ENCODE measurements around the gene GREM1.

The GREM1 gene

DNA sequence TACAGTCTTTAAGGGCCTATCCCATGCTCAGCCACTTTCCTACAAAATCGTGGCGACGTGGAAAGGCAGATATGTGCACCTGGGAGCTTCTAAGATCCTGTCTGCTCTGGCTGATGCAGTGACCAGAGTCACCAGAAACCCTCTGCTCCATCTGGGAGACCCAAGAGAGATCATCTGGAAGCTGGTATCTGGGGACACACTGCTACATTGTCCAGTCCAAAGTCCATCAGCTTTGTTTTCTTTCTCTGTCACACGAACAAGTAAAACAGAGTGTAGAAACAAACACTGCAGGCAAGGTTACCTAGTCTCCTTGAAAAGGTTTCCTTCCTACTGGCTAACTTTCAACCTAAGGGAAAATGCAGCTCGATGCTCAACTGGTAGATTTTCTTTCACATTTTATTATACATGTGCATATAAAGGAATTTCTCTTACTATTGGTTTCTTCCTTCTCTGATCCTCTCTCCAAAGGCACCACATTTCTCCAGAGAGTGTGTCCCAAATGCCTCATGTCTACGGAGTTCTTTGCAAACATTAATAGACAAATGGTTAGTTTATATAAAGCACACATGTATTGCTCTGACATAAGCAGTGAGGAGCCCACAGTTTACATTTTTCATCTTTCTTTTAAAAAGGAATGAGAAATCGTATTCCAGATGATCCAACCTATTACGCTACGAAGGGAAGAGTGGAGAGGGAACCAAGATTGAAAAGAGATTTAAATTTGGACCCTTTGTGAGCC is 8.3 kb upstream of the GREM1 start:
- TF ChIP-seq, protein P1, sequence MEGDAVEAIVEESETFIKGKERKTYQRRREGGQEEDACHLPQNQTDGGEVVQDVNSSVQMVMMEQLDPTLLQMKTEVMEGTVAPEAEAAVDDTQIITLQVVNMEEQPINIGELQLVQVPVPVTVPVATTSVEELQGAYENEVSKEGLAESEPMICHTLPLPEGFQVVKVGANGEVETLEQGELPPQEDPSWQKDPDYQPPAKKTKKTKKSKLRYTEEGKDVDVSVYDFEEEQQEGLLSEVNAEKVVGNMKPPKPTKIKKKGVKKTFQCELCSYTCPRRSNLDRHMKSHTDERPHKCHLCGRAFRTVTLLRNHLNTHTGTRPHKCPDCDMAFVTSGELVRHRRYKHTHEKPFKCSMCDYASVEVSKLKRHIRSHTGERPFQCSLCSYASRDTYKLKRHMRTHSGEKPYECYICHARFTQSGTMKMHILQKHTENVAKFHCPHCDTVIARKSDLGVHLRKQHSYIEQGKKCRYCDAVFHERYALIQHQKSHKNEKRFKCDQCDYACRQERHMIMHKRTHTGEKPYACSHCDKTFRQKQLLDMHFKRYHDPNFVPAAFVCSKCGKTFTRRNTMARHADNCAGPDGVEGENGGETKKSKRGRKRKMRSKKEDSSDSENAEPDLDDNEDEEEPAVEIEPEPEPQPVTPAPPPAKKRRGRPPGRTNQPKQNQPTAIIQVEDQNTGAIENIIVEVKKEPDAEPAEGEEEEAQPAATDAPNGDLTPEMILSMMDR (IDR thresholded peaks at IDR 0.05; ENCODE audit: low read depth, low read length) = no peak
- Histone ChIP-seq H3K27me3 (ENCODE audit: insufficient read depth, low read depth, severe bottlenecking) (no peaks in the 10 kb centered on the region), H3K36me3 (no peaks in the 10 kb centered on the region), H3K4me3 (ENCODE audit: low read depth, low read length) (no peak overlapping the region), H3K27ac (no peak overlapping the region), H3K9me3 (ENCODE audit: severe bottlenecking) (no peaks in the 10 kb centered on the region)
- no peak for DNase-seq

DNA sequence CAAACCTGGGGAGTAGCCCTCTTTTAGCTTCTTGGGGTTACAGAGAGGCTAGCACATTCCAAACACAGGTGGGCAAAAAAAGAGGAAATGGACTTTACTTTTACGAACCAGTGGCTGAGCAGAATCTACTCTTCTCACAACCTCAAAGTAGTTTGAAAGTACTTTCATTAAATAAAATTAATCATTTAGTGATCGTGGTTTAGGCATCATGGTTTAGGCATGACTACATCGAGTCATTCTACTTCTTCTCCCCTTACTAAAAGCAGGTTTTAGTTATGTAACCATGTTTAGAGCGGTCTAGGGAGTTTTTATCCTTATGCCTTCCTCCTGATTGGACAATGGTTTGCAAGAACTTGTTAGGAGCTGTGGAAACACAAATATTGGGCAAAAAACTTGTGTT is 2.5 kb upstream of the GREM1 start:
- no peaks in the 10 kb centered on the region for H3K36me3 ChIP-seq
- H3K4me3 ChIP-seq (ENCODE audit: low read depth, low read length) = no peak overlapping the region
- TF ChIP-seq, protein P1 (IDR thresholded peaks at IDR 0.05; ENCODE audit: low read depth, low read length) = no peak
- no peak overlapping the region for H3K27ac ChIP-seq
- DNase-seq = no peak
- H3K9me3 ChIP-seq (ENCODE audit: severe bottlenecking) = peaks cover 5% of the 10 kb centered on the region
- peaks cover 24% of the 10 kb centered on the region for H3K27me3 ChIP-seq (ENCODE audit: insufficient read depth, low read depth, severe bottlenecking)

DNA sequence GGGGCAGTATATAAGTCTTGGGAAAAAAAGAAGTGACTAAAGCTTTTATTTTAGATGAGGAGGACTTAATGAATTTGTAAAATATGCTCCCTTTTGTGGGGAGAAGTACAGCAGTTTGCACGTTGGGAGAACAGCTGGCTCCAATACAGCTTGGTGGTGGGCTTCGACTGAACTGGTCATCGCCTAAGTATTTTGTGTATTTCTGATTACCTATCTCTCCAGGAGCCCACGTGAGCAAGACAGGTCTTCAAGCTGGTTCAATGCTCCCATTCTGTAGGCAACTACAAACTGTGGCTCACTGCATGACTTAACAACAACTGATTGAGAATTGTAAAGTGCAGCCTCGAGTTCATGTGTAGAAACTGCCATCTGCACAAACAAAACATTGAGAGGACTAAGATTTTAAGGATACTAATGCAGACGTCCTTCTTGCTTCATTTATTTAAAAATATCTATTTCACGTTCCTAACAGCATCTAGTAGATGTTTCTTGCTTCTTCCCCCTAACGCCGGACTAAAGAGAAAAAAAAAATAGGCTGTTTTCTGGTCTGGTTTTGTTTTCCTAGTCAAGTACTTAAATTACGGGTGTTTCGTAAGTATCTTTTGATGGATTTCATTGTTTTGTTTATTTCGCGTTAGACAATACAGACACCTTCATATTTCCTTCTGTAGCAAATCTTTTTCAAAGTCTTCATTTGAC is 1.4 kb upstream of the GREM1 start:
- H3K27me3 ChIP-seq (ENCODE audit: insufficient read depth, low read depth, severe bottlenecking) = peaks cover 24% of the 10 kb centered on the region
- no peaks in the 10 kb centered on the region for H3K36me3 ChIP-seq
- no peak overlapping the region for H3K4me3 ChIP-seq (ENCODE audit: low read depth, low read length)
- TF ChIP-seq, protein P1 (IDR thresholded peaks at IDR 0.05; ENCODE audit: low read depth, low read length) = no peak
- no peak overlapping the region for H3K27ac ChIP-seq
- H3K9me3 ChIP-seq (ENCODE audit: severe bottlenecking) = peaks cover 5% of the 10 kb centered on the region
- no peak for DNase-seq

DNA sequence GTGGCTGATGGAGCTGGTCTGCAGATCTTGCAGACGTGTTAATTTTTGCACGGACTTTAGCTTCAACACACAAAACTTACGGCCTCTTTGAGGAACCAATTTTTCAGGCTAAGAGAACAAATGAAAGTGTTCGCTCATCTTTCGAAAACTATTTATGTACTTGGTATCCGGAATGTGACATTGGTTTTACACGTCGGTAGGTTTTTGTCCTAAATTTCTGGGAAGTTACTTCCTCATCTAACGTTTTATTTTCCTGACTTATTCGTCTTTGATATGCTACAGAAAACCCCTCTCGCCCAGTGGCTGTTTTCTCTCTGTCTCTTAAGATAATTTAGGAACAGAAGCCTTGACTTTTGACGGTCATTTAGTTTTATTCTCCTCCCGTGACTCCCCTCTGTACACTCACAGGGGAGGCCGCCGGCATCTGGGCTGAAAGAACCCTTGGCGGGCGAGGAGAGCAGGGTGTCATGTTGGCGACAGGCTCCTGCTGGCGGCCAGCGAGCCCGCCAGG is 834 bp upstream of the GREM1 start:
- Histone ChIP-seq H3K27me3 (ENCODE audit: insufficient read depth, low read depth, severe bottlenecking) (peaks cover 24% of the 10 kb centered on the region), H3K27ac (no peak overlapping the region)
- DNase-seq = no peak

DNA sequence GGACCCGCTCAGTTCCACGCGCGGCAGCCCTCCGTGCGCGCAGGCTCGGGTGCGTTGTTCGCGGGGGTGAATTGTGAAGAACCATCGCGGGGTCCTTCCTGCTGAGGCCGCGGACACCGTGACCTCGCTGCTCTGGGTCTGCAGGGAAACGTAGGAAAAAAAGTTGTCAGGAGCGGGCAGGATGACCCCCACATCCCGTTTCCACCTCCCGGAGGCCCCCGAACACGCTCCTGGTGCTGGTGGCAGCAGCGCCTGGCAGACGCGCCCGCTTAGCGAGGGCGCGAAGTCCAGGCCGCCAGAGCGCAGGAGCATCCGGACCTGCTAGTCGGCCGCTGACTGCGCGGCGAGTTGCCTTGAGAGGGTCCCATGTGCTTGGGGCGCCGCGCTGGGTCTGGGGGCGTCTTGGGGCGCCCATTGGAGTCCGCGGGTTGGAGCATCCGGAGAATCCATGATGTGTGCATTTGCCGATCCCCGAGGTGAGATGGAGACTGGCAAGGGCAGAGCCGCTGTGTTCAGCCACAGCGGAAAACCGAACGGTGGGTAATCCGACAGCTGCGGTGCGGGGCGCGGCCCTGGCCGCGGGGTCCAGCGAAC is 520 bp downstream of the GREM1 start:
- Histone ChIP-seq H3K27me3 (ENCODE audit: insufficient read depth, low read depth, severe bottlenecking) (peaks cover 24% of the 10 kb centered on the region), H3K9me3 (ENCODE audit: severe bottlenecking) (peaks cover 5% of the 10 kb centered on the region), H3K27ac (no peak overlapping the region), H3K36me3 (no peaks in the 10 kb centered on the region), H3K4me3 (ENCODE audit: low read depth, low read length) (peak overlapping the region; percentile 55)
- peak; percentile 16 for DNase-seq
- TF ChIP-seq, protein P1 (IDR thresholded peaks at IDR 0.05; ENCODE audit: low read depth, low read length) = no peak

More for the DNA sequence above, 834 bp upstream of the GREM1 start:
- Histone ChIP-seq H3K36me3 (no peaks in the 10 kb centered on the region), H3K9me3 (ENCODE audit: severe bottlenecking) (peaks cover 5% of the 10 kb centered on the region), H3K4me3 (ENCODE audit: low read depth, low read length) (no peak overlapping the region)
- TF ChIP-seq, protein P1 (IDR thresholded peaks at IDR 0.05; ENCODE audit: low read depth, low read length) = no peak
